HG03196 (cell line): ENCODE results near the gene NFE2L3.
"Not testable (repeated sequence)": the region's sequence is repeated elsewhere in the genome, so short reads cannot be mapped to it uniquely, and the experiment has no call there.

Source experiments
- ATAC-seq: cut with Tn5 transposase; IDR thresholded peaks from one replicate; pipeline ENCODE4 v1.9.1; 2021; ENCODE audit not compliant: unreplicated experiment

Gene NFE2L3

GRCh38 chr7:26185131-26185843, 33.3 kb downstream of the NFE2L3 start:
- no peak for ATAC-seq

DNA sequence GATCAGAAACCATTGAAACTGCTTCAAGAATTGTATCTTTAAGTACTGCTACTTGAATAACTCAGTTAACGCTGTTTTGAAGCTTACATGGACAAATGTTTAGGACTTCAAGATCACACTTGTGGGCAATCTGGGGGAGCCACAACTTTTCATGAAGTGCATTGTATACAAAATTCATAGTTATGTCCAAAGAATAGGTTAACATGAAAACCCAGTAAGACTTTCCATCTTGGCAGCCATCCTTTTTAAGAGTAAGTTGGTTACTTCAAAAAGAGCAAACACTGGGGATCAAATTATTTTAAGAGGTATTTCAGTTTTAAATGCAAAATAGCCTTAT, 33.8 kb downstream of the NFE2L3 start:
- ATAC-seq = no peak

GRCh38 chr7:26186364-26187311, 34.6 kb downstream of the NFE2L3 start:
- no peak for ATAC-seq

DNA sequence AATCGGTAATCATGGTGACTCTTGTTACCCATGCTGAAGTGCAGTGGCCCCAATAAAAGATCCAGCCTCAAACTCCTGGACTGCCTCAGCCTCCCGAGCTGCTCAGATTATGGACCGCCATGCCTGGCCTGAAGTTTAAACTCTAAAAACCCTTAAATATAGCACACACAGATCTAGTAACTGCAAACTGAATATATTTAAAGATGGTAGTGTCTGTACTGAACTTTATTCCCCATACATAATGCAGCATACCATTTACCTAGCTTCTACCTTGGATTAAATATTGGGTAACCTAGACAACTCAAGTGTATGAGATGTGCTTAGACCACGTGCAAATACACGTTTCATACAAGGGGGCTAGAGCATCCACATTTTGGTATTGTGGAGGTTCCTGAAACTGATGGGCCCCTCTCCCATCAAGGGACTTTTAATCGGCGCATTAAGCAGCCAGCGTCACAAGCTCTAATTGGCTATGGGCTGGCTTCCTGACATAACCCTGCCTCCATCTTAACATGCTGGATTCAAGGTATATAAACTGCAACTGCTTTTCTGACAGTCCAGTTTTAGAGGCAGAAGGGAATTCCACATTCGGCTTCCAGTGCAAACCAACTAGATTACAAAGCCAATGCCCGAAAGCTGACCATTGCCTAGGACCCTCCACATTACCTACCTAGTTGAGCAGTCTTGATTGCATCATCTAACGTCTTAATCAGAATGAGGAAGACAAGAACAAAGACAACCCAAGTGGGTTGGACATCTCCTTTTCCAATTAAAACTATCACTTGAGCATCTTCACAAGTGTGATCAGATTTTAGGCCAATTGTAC, 35.6 kb downstream of the NFE2L3 start:
- ATAC-seq = no peak

DNA sequence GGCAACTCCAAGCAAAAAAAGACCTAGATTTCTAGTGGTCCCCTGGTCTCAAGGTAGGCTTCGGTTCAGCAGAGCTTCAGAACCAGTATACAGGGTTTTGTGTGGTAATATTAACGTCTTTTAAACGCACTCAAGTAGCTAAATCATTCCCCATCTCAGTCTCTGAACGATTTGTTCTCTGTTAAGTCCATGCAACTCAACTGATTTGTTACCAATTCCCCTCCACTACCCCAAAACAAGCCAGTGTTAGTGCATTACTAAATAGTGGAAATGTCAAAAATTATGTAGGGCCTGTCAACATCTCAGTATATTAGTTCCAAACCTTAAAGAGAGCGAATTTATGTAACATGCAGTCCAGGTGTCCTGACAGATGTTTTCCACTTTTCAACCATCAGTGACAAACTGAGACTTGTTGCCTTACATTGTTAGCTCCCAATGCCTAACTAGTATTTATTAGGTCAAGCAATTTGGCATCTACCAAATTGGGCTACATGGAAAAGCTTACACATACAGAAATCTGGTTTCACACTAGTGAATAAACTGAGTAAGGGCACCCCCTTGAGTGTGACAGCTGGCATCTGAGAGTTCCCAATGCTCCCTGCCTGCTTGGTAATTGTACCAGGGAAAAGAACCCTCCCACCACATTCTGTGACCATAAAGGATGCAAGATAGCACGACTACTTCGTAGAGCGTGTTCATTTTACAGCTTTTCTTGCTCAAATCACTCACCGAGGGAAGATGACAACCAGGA, 36.4 kb downstream of the NFE2L3 start:
- ATAC-seq = no peak

- no peak for ATAC-seq
These were observed 37.1 kb downstream of the NFE2L3 start for GRCh38 chr7:26188957-26189541.

GRCh38 chr7:26189697-26190096, 37.7 kb downstream of the NFE2L3 start:
- no peak for ATAC-seq

- ATAC-seq = no peak
These were observed 38.4 kb downstream of the NFE2L3 start for GRCh38 chr7:26190417-26190869.

DNA sequence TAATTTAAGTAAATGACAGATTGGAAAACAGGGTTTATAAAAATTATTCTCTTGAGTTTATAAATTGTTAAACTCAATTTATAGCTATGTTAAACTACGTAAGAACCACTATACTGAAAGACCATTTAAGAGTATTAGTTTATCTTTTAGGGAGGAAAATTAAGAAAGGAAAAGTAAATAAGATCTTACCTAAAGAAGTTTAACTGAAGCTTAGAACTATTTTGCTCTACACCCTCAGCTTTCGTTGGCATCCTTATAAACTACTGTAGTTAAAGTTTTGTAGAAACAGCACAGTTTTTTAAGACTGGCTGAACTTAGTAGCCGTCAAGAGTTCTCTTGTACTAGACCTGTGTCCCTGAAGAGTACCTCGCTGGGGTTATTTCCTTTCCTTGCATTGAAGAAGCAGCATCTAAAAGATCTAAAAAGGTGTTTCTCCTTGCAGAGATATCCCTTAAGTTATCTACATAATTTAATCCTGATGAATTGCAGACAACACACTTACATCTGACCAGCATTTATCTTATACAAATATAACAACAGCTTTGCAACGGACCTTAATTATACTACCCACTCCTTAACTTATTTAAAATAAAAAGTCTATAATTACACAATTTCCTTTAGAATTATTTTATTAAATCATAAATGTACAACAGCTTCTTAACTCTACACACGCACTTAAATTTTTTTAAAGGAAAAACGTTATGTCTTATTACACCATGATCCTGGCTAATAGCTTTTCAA, 39.4 kb downstream of the NFE2L3 start:
- no peak for ATAC-seq

DNA sequence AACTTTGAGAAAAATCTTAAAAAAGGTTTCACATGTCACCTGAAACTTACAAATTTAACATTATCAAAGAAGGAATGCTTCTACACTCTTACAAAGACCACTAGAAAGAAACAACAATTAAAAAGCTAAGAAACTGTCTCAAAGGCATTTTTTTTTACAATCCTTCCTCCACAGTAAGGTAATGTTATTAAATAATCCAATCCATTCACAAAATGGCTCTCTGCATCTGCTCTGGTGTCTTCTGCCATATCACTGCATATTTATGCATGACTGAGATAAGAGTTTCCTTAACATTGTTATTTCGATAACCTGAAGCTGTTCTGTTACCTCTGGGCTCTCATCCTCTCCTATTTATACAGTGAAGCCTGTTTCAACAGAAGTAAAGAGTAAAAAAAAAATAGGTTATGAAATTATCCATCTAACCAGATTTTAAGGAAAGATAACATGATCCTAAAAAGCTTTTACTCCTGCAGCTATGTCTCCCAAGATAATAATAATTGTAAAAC, 40.0 kb downstream of the NFE2L3 start:
- ATAC-seq = no peak

DNA sequence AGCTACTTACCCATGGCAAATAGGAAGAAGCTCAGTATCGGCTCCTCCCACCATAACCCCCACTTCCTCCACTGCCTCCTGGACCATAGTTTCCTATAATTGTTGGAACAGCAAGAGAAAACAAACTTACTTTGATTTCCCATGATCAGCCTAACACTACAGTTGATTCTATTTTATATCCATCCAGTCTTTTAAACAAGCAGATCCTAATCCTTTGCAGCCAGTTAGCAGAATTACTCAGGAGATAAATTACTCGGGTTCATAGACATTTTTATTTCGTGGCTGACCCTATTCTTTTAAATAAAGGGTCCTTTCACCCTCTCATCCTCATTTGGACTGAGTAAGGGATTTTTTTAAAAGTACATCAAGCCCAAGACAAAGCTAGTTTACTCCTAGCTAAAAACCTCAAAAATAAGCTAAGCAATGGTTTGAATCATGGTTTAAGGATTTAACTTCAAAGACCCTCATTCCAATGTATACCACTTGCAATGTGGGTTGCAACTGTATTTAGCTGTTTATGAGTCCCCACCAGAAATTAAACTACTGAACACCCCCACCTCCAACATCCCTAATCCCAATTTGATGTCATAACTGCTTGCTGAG, 40.6 kb downstream of the NFE2L3 start:
- no peak for ATAC-seq

DNA sequence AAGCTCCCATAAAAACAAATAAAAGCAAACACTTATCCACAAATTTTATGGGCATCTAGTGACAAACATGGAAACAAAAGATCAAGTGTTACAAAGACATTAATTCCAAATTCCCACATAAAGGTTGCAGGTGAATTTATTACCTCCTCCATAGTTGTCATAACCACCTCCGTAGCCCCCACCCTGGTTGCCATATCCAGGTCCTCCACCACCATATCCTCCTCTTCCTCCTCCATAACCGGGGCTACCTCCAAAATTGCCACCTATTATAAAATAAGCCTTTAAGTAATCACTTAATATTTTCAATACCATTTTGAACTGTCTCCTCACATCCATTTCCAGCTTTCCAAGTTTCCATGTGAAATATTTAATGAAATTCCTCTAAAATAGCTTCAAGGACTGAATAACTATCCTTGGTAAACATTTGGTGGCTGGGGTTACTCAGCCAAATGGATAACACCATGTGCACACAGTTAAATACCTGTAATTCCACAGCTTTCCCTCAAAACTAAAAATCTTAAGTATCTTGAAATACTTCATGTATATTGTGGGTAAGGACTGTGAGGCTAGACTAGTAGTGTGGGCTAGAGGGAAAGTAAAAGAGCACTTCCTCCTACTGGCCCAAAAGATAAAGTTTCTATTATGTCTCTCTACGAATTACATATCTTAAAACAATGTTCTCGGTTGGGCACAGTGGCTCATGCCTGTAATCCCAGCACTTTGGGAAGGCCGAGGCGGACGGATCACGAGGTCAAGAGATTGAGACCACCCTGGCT, 41.6 kb downstream of the NFE2L3 start:
- no peak for ATAC-seq

DNA sequence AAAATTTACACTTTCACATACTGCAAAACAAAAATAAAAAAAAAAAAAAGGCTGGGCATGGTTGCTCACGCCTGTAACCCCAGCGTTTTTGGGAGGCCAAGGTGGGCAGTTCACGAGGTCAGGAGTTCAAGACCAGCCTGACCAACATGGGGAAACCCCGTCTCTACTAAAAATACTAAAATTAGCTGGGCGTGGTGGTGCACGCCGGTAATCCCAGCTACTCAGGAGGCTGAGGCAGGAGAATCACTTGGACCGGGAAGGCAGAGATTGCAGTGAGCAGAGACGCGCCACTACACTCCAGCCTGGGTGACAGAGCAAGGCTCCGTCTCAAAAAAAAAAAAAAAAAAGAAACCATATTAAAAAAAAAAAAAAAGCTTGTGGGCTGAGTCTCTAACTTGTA, 42.8 kb downstream of the NFE2L3 start:
- not testable (repeated sequence) for ATAC-seq

GRCh38 chr7:26195182-26195581, 43.2 kb downstream of the NFE2L3 start:
- no peak for ATAC-seq

DNA sequence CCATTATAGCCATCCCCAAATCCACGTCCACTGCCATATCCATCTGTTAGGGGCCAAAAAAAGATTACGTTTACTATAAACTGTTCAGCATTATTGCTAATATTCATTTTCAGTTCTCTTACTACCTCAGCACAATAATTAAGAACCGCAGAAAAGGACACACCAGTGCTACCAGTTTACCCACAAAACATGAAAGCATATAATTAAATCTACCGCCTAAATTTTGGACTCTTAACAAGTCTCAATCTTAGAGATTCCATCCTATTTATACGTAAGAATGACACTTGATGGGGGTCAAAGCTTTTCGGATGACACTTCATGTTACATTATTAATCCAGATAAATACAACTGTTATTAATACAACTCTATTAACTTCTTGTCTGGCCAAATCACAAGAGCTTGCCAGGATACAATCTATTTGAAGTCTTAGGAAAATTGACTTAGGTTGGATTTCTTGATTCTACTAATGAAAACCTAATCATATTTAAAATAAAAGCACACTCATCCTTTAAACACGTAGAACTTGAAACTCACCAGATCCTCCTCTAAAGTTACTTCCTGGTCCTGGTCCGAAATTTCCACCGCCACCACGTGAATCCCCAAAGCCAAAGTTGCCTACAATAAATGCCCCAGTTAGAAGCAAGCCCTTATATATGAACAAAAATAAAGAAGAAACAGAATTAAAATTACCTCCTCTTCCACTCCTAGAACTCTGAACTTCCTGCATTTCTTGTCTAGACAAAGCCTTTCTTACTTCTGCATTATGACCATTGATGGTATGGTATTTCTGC, 44.1 kb downstream of the NFE2L3 start:
- ATAC-seq = no peak

DNA sequence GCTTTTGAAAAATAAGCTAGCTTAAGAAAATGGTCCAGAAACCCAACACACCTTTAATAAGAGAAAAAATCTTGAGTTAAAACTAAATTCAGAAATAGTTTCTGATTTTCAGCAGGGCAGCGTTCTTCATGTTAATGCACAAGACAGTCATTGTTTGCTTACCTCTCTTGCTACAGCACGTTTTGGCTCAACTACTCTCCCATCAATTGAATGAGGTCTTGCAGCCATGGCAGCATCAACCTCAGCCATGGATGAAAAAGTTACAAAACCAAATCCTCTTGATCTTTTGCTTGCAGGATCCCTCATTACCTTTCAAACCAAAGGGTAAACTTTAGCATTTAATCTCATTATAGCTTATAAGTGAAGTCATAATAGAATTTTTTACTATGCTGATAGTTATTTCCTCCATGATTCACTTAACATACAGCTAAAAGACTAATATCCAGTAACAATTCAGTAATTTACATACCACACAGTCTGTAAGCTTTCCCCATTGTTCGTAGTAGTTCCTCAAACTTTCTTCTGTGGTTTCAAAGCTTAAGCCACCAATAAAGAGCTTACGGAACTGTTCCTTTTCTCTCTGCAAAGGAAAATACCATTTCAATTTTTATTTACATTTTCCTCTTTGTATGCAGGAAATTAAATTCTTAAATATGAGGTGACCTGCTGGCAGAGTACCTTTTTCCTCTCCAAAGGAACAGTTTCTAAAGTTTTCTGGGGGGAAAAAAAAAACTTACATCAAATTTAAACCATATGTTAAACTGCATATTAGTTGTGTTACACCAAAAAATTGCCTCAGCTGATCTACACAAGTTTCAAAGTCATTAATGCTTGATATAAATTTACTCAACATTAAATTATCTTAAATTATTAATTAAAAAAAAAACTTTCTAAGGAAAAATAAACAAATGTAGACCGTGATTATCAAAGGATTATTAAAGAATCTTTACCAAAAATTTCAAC, 45.4 kb downstream of the NFE2L3 start:
- no peak for ATAC-seq
